ENCODE data around the gene ICOS. TPM values are rescaled to one million over a fixed set of nuclear protein-coding genes. Genes with fewer than 3 reads are reported as not detected.

The ICOS gene
- total and polyA plus RNA-seq, 2 of the 8 experiments (the other 6 are each of a cell fraction or from before 2014, with no cell fraction given) = not detected

DNA sequence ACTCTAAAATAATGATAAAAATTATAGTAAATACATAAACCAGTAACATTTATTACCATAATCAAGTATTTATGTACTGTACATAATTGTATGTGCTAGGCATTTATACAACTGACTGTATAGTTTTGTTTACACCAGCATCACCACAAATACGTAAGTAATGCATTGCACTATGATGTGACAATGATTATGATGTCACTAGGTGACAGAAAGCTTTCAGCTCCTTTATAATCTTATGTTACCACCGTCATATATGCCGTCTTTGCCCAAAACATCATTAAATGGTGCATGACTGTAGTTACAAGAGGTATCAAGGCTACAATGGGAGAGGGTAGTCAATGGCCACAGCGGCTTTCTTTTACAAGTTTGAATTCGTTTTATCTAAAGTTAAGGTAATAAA lies 60.1 kb downstream of the ICOS start:
- Histone ChIP-seq H3K23ac (ENCODE audit: insufficient read length) (peak overlapping the region; percentile 9), H3K27me3 (replicated peaks in 1 of 4; ENCODE audit: control insufficient read depth in 3 of 4, extremely low read depth in 1 of 4, insufficient read depth in 3 of 4, low read length in 3 of 4) (no peaks in the 10 kb centered on the region), H3K4me1 (replicated peaks in 1 of 4; ENCODE audit: control insufficient read depth in 3 of 4, insufficient read depth in 4 of 4, low read length in 3 of 4) (no peaks in the 10 kb centered on the region), H4K91ac (replicated peaks; ENCODE audit: insufficient read length, low read length) (no peak overlapping the region), H2BK12ac (ENCODE audit: low read depth, low read length) (no peak overlapping the region), H2AFZ (ENCODE audit: low read length) (no peak overlapping the region), H4K8ac (ENCODE audit: extremely low read depth, insufficient read depth, low read length) (no peak overlapping the region), H4K5ac (ENCODE audit: insufficient read length, low read depth, low read length) (no peak overlapping the region), H2BK15ac (ENCODE audit: low read length) (no peak overlapping the region), H3K23me2 (ENCODE audit: low read depth, low read length) (no peaks in the 10 kb centered on the region), H2BK5ac (ENCODE audit: low read depth, low read length) (no peak overlapping the region), H3K4ac (replicated peaks; ENCODE audit: insufficient read length, low read depth, low read length) (no peak overlapping the region), H3K9ac (replicated peaks in 1 of 4; ENCODE audit: extremely low read depth in 1 of 4, low read depth in 3 of 4, low read length in 3 of 4) (no peak overlapping the region), H2BK120ac (replicated peaks; ENCODE audit: low read depth, low read length) (no peak overlapping the region), H2AK5ac (ENCODE audit: low read depth, low read length) (no peak overlapping the region), H3K56ac (replicated peaks; ENCODE audit: insufficient read length, low read depth, low read length) (no peak overlapping the region), H3K14ac (ENCODE audit: insufficient read length) (no peak overlapping the region), H2BK20ac (ENCODE audit: low read length) (no peak overlapping the region), H3K4me3 (ENCODE audit: extremely low read depth in 1 of 4, insufficient read depth in 2 of 4, low read depth in 3 of 4, low read length in 4 of 4) (no peak overlapping the region), H3K79me2 (ENCODE audit: control insufficient read depth in 1 of 2, insufficient read depth in 2 of 2, low read length in 2 of 2) (no peaks in the 10 kb centered on the region), H3K4me2 (ENCODE audit: insufficient read depth in 1 of 2, low read depth in 2 of 2, low read length in 2 of 2) (no peak overlapping the region), H4K20me1 (replicated peaks in 1 of 2; ENCODE audit: control insufficient read depth in 1 of 2, insufficient read depth in 2 of 2, low read length in 2 of 2) (no peaks in the 10 kb centered on the region), H3K36me3 (ENCODE audit: control insufficient read depth in 2 of 4, insufficient read depth in 4 of 4, low read length in 3 of 4) (no peaks in the 10 kb centered on the region), H3K18ac (ENCODE audit: extremely low read depth, low read length) (no peak overlapping the region), H3K27ac (ENCODE audit: low read depth, low read length) (no peak overlapping the region), H3K9me3 (ENCODE audit: insufficient read depth in 2 of 2, low read depth in 1 of 2, low read length in 1 of 2) (no peaks in the 10 kb centered on the region), H3K79me1 (ENCODE audit: low read depth, low read length) (no peaks in the 10 kb centered on the region)
- FAIRE-seq (no peak), DNase-seq (ENCODE audit: low read depth in 1 of 2, low spot score in 2 of 2) (no peak)
- WGBS, 2 experiments (ENCODE audit: extremely low coverage in 1 of 2, insufficient coverage in 1 of 2, insufficient read length in 1 of 2, insufficient replicate concordance in 2 of 2, low coverage in 1 of 2, low lambda C conversion rate in 2 of 2, missing lambda C conversion rate in 1 of 2) = 90% methylated on average over 5 of the region's 5 CpGs; no CpG with 5 or more reads in 1 of the 2 experiments
- CTCF ChIA-PET (ENCODE audit: partially characterized antibody) = interaction anchor here (1.2 kb wide), 1 partner anchor 11 kb away, joined by 5 read pairs; no protein-coding TSS in a partner anchor
- POLR2A ChIA-PET (ENCODE audit: partially characterized antibody) = no interaction called here
- TF ChIP-seq BRCA1 (IDR thresholded peaks at IDR 0.05; ENCODE audit: low read depth, low read length) (no peak), POU5F1 (IDR thresholded peaks at IDR 0.05; ENCODE audit: low read depth, low read length) (no peak), JUND (IDR thresholded peaks at IDR 0.05; ENCODE audit: low read length) (no peak), RBBP5 (IDR thresholded peaks at IDR 0.05; ENCODE audit: borderline replicate concordance, low read depth, low read length) (no peak), CBX8 (IDR thresholded peaks at IDR 0.05; ENCODE audit: borderline replicate concordance, low read depth, low read length) (no peak), EP300 (IDR thresholded peaks at IDR 0.05; ENCODE audit: borderline replicate concordance in 1 of 2, low read depth in 2 of 2, low read length in 2 of 2) (no peak), SRF (IDR thresholded peaks at IDR 0.05; ENCODE audit: low read depth, low read length) (no peak), CHD2 (IDR thresholded peaks at IDR 0.05; ENCODE audit: low read length) (no peak), NANOG (IDR thresholded peaks at IDR 0.05; ENCODE audit: insufficient read depth, low read depth, low read length, poor library complexity, severe bottlenecking) (no peak), TAF7 (optimal IDR thresholded peaks at IDR 0.05; ENCODE audit: borderline replicate concordance, low read depth, low read length) (no peak), YY1 (IDR thresholded peaks at IDR 0.05; ENCODE audit: low read depth, low read length) (no peak), RAD21 (IDR thresholded peaks at IDR 0.05 in 1 of 2, conservative IDR thresholded peaks at IDR 0.05 in 1 of 2; ENCODE audit: low read depth in 2 of 2, low read length in 2 of 2) (no peak)
- TF ChIP-seq, protein P1, sequence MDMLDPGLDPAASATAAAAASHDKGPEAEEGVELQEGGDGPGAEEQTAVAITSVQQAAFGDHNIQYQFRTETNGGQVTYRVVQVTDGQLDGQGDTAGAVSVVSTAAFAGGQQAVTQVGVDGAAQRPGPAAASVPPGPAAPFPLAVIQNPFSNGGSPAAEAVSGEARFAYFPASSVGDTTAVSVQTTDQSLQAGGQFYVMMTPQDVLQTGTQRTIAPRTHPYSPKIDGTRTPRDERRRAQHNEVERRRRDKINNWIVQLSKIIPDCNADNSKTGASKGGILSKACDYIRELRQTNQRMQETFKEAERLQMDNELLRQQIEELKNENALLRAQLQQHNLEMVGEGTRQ (IDR thresholded peaks at IDR 0.05; ENCODE audit: low read length) = no peak

Data from H1 (cell line).